ENCODE results near the gene CLCN3. TPM values are rescaled to one million over a fixed set of nuclear protein-coding genes. Genes with fewer than 3 reads are reported as not detected.
A peak's percentile ranks its signal among the peaks of the same experiment; 100 is the strongest.

CLCN3 gene
- total and polyA plus RNA-seq, 9 of the 15 experiments (the other 6 are each of a cell fraction or from before 2014, with no cell fraction given): 12.7 to 60.6 (median 38.5) TPM

DNA sequence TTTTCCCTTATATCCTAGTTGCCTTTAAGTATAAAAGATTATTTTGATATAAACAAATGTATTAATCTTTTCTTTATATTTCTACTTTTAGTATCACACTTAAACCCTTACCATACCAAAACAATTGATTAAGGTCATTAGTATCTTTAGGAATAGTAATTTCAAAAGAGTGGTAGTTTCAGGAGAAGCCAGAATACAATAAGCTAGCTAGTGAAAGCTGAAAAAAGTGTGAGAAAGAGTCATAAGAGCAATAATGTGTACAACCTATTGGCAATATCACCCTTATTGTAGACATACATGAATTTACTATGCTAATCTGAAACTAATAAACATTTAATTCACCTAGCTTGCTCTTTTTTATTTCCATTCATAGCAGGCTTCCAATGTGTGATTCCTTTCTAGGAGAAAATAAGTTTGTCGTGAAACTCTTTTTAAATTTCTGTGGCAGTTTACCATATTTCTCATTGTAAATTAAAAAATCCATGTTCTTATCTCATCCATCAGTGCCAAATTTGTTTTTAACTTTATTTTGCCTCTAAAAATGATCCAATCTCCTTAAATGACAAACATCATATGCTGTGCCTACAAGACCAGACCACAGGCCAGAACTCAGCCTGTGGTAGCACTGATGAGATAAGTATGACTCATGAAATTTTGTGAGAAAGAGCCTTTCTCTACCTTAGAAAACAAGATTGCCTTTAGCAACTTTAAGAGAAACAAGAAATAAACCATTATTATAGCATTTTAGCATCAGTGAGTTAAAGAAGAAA is 16.1 kb upstream of the CLCN3 start (continued):
- TF ChIP-seq, protein P1, sequence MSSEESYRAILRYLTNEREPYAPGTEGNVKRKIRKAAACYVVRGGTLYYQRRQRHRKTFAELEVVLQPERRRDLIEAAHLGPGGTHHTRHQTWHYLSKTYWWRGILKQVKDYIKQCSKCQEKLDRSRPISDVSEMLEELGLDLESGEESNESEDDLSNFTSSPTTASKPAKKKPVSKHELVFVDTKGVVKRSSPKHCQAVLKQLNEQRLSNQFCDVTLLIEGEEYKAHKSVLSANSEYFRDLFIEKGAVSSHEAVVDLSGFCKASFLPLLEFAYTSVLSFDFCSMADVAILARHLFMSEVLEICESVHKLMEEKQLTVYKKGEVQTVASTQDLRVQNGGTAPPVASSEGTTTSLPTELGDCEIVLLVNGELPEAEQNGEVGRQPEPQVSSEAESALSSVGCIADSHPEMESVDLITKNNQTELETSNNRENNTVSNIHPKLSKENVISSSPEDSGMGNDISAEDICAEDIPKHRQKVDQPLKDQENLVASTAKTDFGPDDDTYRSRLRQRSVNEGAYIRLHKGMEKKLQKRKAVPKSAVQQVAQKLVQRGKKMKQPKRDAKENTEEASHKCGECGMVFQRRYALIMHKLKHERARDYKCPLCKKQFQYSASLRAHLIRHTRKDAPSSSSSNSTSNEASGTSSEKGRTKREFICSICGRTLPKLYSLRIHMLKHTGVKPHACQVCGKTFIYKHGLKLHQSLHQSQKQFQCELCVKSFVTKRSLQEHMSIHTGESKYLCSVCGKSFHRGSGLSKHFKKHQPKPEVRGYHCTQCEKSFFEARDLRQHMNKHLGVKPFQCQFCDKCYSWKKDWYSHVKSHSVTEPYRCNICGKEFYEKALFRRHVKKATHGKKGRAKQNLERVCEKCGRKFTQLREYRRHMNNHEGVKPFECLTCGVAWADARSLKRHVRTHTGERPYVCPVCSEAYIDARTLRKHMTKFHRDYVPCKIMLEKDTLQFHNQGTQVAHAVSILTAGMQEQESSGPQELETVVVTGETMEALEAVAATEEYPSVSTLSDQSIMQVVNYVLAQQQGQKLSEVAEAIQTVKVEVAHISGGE (CRISPR knock-in tag; IDR thresholded peaks at IDR 0.05): no peak
- TF ChIP-seq SMARCA5 (IDR thresholded peaks at IDR 0.05) (no peak), CSDE1 (IDR thresholded peaks at IDR 0.05) (no peak), ZNF253 (CRISPR knock-in tag; conservative IDR thresholded peaks at IDR 0.05) (no peak), EP400 (IDR thresholded peaks at IDR 0.05) (peak; percentile 45), EP300 (IDR thresholded peaks at IDR 0.05; ENCODE audit: low read length) (peak; percentile 68), RB1 (IDR thresholded peaks at IDR 0.05; ENCODE audit: low read depth) (no peak), NR2C1 (IDR thresholded peaks at IDR 0.05) (no peak), NR2C1 (tag; IDR thresholded peaks at IDR 0.05) (no peak), ZNF124 (CRISPR knock-in tag; IDR thresholded peaks at IDR 0.05) (no peak), HEY1 (CRISPR knock-in tag; IDR thresholded peaks at IDR 0.05; ENCODE audit: borderline replicate concordance) (no peak), ZNF586 (CRISPR knock-in tag; conservative IDR thresholded peaks at IDR 0.05) (no peak), CCAR2 (IDR thresholded peaks at IDR 0.05; ENCODE audit: low read depth, low read length) (no peak), XRCC4 (IDR thresholded peaks at IDR 0.05; ENCODE audit: extremely low read depth, insufficient read depth, insufficient read length) (no peak), HMG20A (CRISPR knock-in tag; conservative IDR thresholded peaks at IDR 0.05) (no peak)
- TF ChIP-seq, protein P2, sequence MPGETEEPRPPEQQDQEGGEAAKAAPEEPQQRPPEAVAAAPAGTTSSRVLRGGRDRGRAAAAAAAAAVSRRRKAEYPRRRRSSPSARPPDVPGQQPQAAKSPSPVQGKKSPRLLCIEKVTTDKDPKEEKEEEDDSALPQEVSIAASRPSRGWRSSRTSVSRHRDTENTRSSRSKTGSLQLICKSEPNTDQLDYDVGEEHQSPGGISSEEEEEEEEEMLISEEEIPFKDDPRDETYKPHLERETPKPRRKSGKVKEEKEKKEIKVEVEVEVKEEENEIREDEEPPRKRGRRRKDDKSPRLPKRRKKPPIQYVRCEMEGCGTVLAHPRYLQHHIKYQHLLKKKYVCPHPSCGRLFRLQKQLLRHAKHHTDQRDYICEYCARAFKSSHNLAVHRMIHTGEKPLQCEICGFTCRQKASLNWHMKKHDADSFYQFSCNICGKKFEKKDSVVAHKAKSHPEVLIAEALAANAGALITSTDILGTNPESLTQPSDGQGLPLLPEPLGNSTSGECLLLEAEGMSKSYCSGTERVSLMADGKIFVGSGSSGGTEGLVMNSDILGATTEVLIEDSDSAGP (CRISPR knock-in tag; IDR thresholded peaks at IDR 0.05): no peak
- TF ChIP-seq, protein P3, sequence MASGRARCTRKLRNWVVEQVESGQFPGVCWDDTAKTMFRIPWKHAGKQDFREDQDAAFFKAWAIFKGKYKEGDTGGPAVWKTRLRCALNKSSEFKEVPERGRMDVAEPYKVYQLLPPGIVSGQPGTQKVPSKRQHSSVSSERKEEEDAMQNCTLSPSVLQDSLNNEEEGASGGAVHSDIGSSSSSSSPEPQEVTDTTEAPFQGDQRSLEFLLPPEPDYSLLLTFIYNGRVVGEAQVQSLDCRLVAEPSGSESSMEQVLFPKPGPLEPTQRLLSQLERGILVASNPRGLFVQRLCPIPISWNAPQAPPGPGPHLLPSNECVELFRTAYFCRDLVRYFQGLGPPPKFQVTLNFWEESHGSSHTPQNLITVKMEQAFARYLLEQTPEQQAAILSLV (tag; IDR thresholded peaks at IDR 0.05): no peak
- TF ChIP-seq, protein P4, sequence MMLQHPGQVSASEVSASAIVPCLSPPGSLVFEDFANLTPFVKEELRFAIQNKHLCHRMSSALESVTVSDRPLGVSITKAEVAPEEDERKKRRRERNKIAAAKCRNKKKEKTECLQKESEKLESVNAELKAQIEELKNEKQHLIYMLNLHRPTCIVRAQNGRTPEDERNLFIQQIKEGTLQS (IDR thresholded peaks at IDR 0.05): peak; percentile 92
- TF ChIP-seq, protein P4 (CRISPR knock-in tag; conservative IDR thresholded peaks at IDR 0.05): no peak
- TF ChIP-seq, protein P5, sequence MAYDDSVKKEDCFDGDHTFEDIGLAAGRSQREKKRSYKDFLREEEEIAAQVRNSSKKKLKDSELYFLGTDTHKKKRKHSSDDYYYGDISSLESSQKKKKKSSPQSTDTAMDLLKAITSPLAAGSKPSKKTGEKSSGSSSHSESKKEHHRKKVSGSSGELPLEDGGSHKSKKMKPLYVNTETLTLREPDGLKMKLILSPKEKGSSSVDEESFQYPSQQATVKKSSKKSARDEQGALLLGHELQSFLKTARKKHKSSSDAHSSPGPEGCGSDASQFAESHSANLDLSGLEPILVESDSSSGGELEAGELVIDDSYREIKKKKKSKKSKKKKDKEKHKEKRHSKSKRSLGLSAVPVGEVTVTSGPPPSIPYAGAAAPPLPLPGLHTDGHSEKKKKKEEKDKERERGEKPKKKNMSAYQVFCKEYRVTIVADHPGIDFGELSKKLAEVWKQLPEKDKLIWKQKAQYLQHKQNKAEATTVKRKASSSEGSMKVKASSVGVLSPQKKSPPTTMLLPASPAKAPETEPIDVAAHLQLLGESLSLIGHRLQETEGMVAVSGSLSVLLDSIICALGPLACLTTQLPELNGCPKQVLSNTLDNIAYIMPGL (CRISPR knock-in tag; IDR thresholded peaks at IDR 0.05): no peak

Data from K562 (cell line).